Natural killer cell treated with Interleukin-12 subunit alpha and Interleukin-12 subunit beta and Interleukin-15 and Interleukin-18, amount 100 ng/mL, for 72 hours (primary cell): Measurements from ENCODE around the gene LRRC36. TPM values are rescaled to one million over a fixed set of nuclear protein-coding genes. Genes with fewer than 3 reads are reported as not detected.

ENCODE experiments used
- ATAC-seq, 2 donors: fragments of 150-1000 bp; cut with Tn5 transposase in 1 of 2; sonication (Bioruptor Pico), chemical (Tn5 transposase) in 1 of 2; 2 replicates each; pipeline ENCODE4 v1.10.0; 2021
- DNase-seq: peaks from one replicate; pipeline ENCODE4 v3.0.0; 2022; ENCODE audit warnings: low spot score
- H3K27ac Mint-ChIP-seq, 2 donors: 1 replicate in 1 of 2; 2 replicates in 1 of 2; pipeline ENCODE4 v1.8.0; 2022; ENCODE audit warnings: mixed read lengths in 2 of 2, mild to moderate bottlenecking in 1 of 2, moderate library complexity in 1 of 2
- H3K27me3 Mint-ChIP-seq, 2 donors: 1 replicate in 1 of 2; 2 replicates in 1 of 2; pipeline ENCODE4 v1.8.0; 2022; ENCODE audit warnings: mixed read lengths in 2 of 2
- H3K36me3 Mint-ChIP-seq: one replicate; pipeline ENCODE4 v1.8.0; 2022; ENCODE audit warnings: mixed read lengths
- H3K4me1 Mint-ChIP-seq, 2 donors: 1 replicate in 1 of 2; 2 replicates in 1 of 2; pipeline ENCODE4 v1.8.0; 2022; ENCODE audit warnings: low read depth in 2 of 2, mixed read lengths in 2 of 2, mild to moderate bottlenecking in 1 of 2
- H3K4me3 Mint-ChIP-seq: one replicate; pipeline ENCODE4 v1.8.0; 2022; ENCODE audit warnings: mixed read lengths
- H3K9me3 Mint-ChIP-seq: 2 replicates; pipeline ENCODE4 v1.8.0; 2022; ENCODE audit warnings: mixed read lengths
- total RNA-seq, 2 donors: library from RNA; stranded (reverse); gene quantifications; one replicate each; pipeline ENCODE4 v1.2.3, GENCODE V29; 2022

Gene LRRC36
- total RNA-seq, 2 donors from 2014 or later, result 0.61 TPM; not detected in 1

GRCh38 chr16:67383284-67383683 is 56.7 kb downstream of the LRRC36 start:
- Mint-ChIP-seq H3K36me3 (no peaks in the 10 kb centered on the region), H3K27ac (no peak overlapping the region), H3K4me3 (no peak overlapping the region), H3K4me1 (no peaks in the 10 kb centered on the region), H3K27me3 (peaks cover 2 to 11% of the 10 kb centered on the region in 2 donors), H3K9me3 (no peaks in the 10 kb centered on the region)
- ATAC-seq (no peak), DNase-seq (no peak)

- DNase-seq (peak; percentile 45), ATAC-seq (no peak)
- no peak overlapping the region for H3K4me3 Mint-ChIP-seq
- no peaks in the 10 kb centered on the region for H3K36me3 Mint-ChIP-seq
- H3K27ac Mint-ChIP-seq, result no peak overlapping the region
- peaks cover 2 to 11% of the 10 kb centered on the region in 2 donors for H3K27me3 Mint-ChIP-seq
- no peaks in the 10 kb centered on the region for H3K4me1 Mint-ChIP-seq
- no peaks in the 10 kb centered on the region for H3K9me3 Mint-ChIP-seq
Measured at GRCh38 chr16:67384778-67385510, 58.3 kb downstream of the LRRC36 start.

GRCh38 chr16:67386861-67387455 is 60.3 kb downstream of the LRRC36 start:
- Mint-ChIP-seq H3K27me3 (peaks cover 5 to 13% of the 10 kb centered on the region in 2 donors), H3K36me3 (no peaks in the 10 kb centered on the region), H3K27ac (no peak overlapping the region), H3K4me1 (peaks cover 0 to 3% of the 10 kb centered on the region in 2 donors), H3K9me3 (no peaks in the 10 kb centered on the region), H3K4me3 (no peak overlapping the region)
- DNase-seq (peak; percentile 41), ATAC-seq (no peak)

GRCh38 chr16:67387479-67388079 is 61.0 kb downstream of the LRRC36 start:
- peaks cover 0 to 3% of the 10 kb centered on the region in 2 donors for H3K4me1 Mint-ChIP-seq
- H3K4me3 Mint-ChIP-seq, result no peak overlapping the region
- no peaks in the 10 kb centered on the region for H3K36me3 Mint-ChIP-seq
- peak; percentile 18 for DNase-seq
- no peak overlapping the region for H3K27ac Mint-ChIP-seq
- H3K9me3 Mint-ChIP-seq, result no peaks in the 10 kb centered on the region
- ATAC-seq, result no peak
- H3K27me3 Mint-ChIP-seq, result peaks cover 10 to 19% of the 10 kb centered on the region in 2 donors

- H3K9me3 Mint-ChIP-seq, result no peaks in the 10 kb centered on the region
- ATAC-seq (no peak), DNase-seq (peak; percentile 29)
- peaks cover 0 to 3% of the 10 kb centered on the region in 2 donors for H3K4me1 Mint-ChIP-seq
- H3K4me3 Mint-ChIP-seq, result no peak overlapping the region
- peaks cover 12 to 23% of the 10 kb centered on the region in 2 donors for H3K27me3 Mint-ChIP-seq
- H3K36me3 Mint-ChIP-seq, result no peaks in the 10 kb centered on the region
- no peak overlapping the region for H3K27ac Mint-ChIP-seq
Measured at GRCh38 chr16:67388191-67388590, 61.6 kb downstream of the LRRC36 start.

- peaks cover 0 to 3% of the 10 kb centered on the region in 2 donors for H3K4me1 Mint-ChIP-seq
- H3K36me3 Mint-ChIP-seq, result no peaks in the 10 kb centered on the region
- ATAC-seq (no peak), DNase-seq (peak; percentile 31)
- no peaks in the 10 kb centered on the region for H3K9me3 Mint-ChIP-seq
- no peak overlapping the region for H3K4me3 Mint-ChIP-seq
- H3K27ac Mint-ChIP-seq, result no peak overlapping the region
- H3K27me3 Mint-ChIP-seq, result peaks cover 12 to 23% of the 10 kb centered on the region in 2 donors
Measured at GRCh38 chr16:67388591-67388990, 62.0 kb downstream of the LRRC36 start.

- H3K27me3 Mint-ChIP-seq, result peaks cover 14 to 28% of the 10 kb centered on the region in 2 donors
- H3K27ac Mint-ChIP-seq, result no peak overlapping the region
- H3K36me3 Mint-ChIP-seq, result no peaks in the 10 kb centered on the region
- ATAC-seq, result no peak
- H3K4me3 Mint-ChIP-seq, result no peak overlapping the region
- DNase-seq, result peak; percentile 49
- H3K4me1 Mint-ChIP-seq, result peaks cover 6 to 8% of the 10 kb centered on the region in 2 donors
- no peaks in the 10 kb centered on the region for H3K9me3 Mint-ChIP-seq
Measured at GRCh38 chr16:67389911-67390815, 63.5 kb downstream of the LRRC36 start.

- DNase-seq (no peak), ATAC-seq (no peak)
- Mint-ChIP-seq H3K36me3 (no peaks in the 10 kb centered on the region), H3K27me3 (peaks cover 14 to 21% of the 10 kb centered on the region in 2 donors), H3K4me1 (peaks cover 6 to 8% of the 10 kb centered on the region in 2 donors), H3K4me3 (no peak overlapping the region), H3K27ac (no peak overlapping the region), H3K9me3 (no peaks in the 10 kb centered on the region)
Measured at GRCh38 chr16:67390816-67391423, 64.3 kb downstream of the LRRC36 start.

- no peak for DNase-seq
- peaks cover 6 to 8% of the 10 kb centered on the region in 2 donors for H3K4me1 Mint-ChIP-seq
- peak overlapping the region; percentile 32 for H3K4me3 Mint-ChIP-seq
- no peak for ATAC-seq
- H3K27me3 Mint-ChIP-seq, result peaks cover 14 to 18% of the 10 kb centered on the region in 2 donors
- no peak overlapping the region for H3K27ac Mint-ChIP-seq
- no peaks in the 10 kb centered on the region for H3K36me3 Mint-ChIP-seq
- H3K9me3 Mint-ChIP-seq, result no peaks in the 10 kb centered on the region
Measured at GRCh38 chr16:67391424-67392300, 65.0 kb downstream of the LRRC36 start.

GRCh38 chr16:67392301-67393059 is 65.9 kb downstream of the LRRC36 start:
- H3K27ac Mint-ChIP-seq, result no peak overlapping the region
- no peaks in the 10 kb centered on the region for H3K36me3 Mint-ChIP-seq
- peak overlapping the region; percentile 32 for H3K4me3 Mint-ChIP-seq
- peaks cover 14 to 18% of the 10 kb centered on the region in 2 donors for H3K27me3 Mint-ChIP-seq
- DNase-seq, result no peak
- H3K9me3 Mint-ChIP-seq, result no peaks in the 10 kb centered on the region
- no peak for ATAC-seq
- peaks cover 6 to 8% of the 10 kb centered on the region in 2 donors for H3K4me1 Mint-ChIP-seq

- ATAC-seq (peak; percentile 48 to 72), DNase-seq (peak; percentile 65)
- H3K36me3 Mint-ChIP-seq, result no peaks in the 10 kb centered on the region
- H3K9me3 Mint-ChIP-seq, result no peaks in the 10 kb centered on the region
- H3K27ac Mint-ChIP-seq, result no peak within 1 kb of the TSS
- peaks cover 6 to 8% of the 10 kb centered on the region in 2 donors for H3K4me1 Mint-ChIP-seq
- H3K27me3 Mint-ChIP-seq, result peaks cover 14 to 18% of the 10 kb centered on the region in 2 donors
- H3K4me3 Mint-ChIP-seq, result peak within 1 kb of the TSS; percentile 78
Measured at GRCh38 chr16:67393111-67393787, 66.6 kb downstream of the LRRC36 start, which contains the start of gene TPPP3. Gene TPPP3 (minus strand): TSS chr16:67393498. CDS start chr16:67391111, 2,387 bp downstream.
